Fibroblast of upper back skin (primary cell): ENCODE measurements around the gene FKBP14.

Source experiments
- DNase-seq: peaks from one replicate; pipeline ENCODE4 v3.0.0-alpha.2; 2013

The FKBP14 gene

GRCh38 chr7:30032310-30033125, 6.0 kb upstream of the FKBP14 start:
- DNase-seq, result peak; percentile 79

DNA sequence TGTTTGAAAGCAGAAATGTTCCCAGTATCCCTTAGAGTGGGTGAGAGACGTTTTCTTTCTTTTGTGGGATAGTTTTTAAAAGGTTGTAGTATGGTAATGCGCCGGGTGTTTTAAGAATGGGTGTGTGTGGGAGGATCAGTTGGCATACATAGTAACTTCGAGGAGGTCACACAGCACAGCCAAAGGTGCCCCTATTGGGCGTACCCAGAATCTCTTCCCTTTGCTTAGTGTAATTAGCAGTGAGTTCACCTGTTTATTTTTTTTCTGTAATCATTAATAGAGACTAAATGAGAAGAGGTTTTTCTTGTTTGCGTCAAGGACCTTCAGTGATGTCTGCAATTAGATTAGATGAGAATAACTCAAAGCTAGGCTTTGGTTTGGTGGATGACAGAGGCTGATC, 3.2 kb upstream of the FKBP14 start:
- DNase-seq, result no peak

DNA sequence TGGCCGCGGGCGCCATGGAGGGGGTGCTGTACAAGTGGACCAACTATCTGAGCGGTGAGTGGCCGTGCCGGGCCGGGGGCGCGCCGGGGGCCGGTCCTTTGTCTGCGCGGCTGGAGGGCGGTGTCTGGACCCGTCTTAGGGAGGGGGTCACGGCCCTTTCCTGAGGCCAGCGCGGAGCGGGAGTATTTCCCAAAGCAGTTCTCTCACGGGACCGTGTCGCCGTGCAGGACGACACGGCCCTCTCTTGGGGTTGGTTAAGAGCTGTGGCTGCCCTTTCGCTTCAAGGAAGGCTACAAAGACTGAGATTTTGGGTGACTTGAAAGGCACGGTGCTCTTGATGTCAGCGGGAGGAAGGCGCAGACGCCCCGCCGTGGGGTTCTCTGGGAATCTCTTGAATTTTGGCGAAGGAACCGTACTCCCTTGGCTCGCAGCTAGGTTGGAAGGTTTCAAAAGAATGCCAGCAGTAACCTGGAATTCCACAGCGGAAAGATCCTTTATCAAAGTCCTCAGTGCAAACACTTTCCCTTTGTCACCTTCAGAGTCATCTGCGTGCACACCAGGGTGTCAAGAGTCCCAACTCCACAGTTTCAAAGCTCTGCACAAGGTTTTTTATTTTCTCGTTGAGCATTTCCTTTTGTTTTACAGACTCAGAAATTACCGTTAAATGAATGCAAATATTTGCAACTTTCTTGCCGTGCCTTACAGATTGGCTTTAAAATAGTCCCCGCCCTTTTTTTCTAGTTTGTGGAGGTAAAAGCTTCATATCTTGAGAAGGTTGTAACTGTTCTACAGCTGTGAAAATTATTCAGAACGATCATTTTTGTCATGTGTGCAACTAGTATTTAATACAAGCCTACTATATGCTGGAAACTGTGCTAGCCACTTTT, 2.5 kb upstream of the FKBP14 start:
- peak; percentile 23 for DNase-seq

GRCh38 chr7:30028216-30028748, 1.8 kb upstream of the FKBP14 start, which contains the start of gene PLEKHA8:
Gene PLEKHA8, plus strand, starts transcription at chr7:30028412. Its CDS starts 351 bp downstream, at chr7:30028763.
- peak; percentile 83 for DNase-seq

GRCh38 chr7:30027740-30028215, 1.3 kb upstream of the FKBP14 start:
- no peak for DNase-seq

- peak; percentile 50 for DNase-seq
Observed at GRCh38 chr7:30027065-30027456, 559 bp upstream of the FKBP14 start.

- no peak for DNase-seq
Observed at GRCh38 chr7:30023524-30023923, 3.0 kb downstream of the FKBP14 start.

GRCh38 chr7:30022991-30023390, 3.5 kb downstream of the FKBP14 start:
- DNase-seq, result no peak

GRCh38 chr7:30020535-30020934, 6.0 kb downstream of the FKBP14 start:
- DNase-seq, result no peak

DNA sequence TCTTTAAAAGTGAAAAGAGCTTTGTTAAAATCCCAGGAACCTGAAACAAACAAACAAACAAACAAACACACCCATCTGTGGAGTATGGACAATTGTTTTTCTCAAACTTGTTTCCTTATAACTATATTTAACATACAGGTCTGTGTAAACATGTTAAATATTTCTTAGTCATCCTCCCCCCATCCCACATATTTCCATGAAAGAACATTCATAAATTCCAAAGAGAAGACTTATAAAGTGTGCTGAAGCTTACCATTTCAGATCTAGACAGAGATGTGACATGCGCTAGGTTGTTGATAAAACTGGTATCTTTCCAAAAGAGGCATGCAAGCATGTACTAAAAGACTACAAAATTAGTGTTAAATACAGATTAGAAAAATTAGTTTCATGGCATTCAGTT, 6.5 kb downstream of the FKBP14 start:
- DNase-seq, result peak; percentile 18

DNA sequence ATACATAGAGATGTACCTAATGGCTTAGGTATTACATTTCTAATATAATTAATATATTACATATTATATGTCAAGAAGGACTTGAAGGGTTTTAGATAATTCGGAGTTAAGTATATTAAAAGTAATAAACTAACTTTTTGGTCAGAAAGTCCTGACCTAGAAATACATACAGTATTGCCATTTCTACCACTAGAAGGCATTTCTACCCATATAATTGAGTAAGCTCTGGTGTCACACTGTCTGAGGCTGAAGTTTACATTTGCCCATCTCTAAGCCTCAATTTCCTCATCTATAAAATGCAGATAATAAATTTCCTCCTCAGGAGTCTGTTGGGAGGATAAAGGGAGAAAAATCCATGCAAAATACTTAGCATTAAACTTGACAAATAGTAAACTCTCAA, 7.1 kb downstream of the FKBP14 start:
- DNase-seq, result no peak

DNA sequence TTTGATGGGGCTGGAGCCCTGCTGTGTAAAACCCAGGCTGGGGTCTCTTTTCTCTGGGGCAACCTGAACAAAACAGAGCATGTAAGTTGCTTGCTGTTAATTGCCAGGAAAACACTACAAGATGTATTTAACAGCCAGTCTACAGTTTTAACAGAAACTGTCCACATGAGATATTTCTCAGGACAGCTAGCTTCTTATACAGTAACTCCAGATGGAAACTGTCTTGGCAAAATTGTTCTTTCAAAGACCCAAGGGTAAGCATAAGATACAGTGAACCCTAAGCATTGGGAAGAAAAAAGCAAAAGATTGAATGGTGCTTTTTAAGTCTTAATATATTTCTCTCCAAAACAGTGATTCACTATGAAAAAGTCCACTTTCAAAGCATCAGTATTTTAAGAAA, 8.1 kb downstream of the FKBP14 start:
- no peak for DNase-seq

GRCh38 chr7:30012757-30013156, 13.7 kb downstream of the FKBP14 start:
- no peak for DNase-seq

- DNase-seq, result no peak
Observed at GRCh38 chr7:30010021-30010420, 16.5 kb downstream of the FKBP14 start.

DNA sequence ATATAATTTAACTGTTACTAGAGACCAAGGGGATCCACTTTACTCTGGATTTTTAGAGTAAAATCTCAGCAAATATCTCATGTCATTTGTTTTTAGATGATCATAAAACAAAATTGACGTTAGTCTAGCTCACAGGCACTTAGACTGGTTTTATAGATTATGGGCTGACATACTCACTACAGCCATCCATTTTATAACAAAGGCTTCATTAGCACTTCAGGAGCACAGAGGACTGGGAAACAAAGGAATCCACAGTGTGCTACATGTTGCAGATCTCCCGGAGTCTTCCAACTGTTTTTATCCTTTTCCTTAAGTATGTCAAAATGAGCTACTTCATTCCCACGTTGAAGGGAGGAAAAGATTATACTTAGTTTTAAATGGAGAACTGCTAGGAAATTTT, 21.0 kb downstream of the FKBP14 start:
- no peak for DNase-seq

DNA sequence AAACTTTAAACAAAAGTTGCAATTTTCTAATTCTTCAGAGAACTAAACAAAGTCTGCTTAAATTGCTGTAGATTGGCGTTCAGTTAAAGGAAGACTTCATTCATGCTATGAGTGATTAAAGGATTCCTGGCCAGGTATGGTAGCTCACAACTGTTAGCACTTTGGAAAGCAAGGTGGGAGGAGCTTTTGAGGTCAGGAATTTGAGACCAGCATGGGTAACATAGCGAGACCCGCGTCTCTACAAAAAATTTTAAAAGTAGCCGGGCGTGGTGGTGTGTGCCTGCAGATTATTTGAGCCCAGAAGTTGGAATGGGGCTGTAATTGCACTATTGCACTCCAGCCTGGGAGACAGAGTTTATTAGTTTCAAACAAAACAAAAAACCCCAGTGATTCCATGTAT, 23.4 kb downstream of the FKBP14 start:
- DNase-seq, result no peak

- DNase-seq, result no peak
Observed at GRCh38 chr7:30001998-30002397, 24.5 kb downstream of the FKBP14 start.

DNA sequence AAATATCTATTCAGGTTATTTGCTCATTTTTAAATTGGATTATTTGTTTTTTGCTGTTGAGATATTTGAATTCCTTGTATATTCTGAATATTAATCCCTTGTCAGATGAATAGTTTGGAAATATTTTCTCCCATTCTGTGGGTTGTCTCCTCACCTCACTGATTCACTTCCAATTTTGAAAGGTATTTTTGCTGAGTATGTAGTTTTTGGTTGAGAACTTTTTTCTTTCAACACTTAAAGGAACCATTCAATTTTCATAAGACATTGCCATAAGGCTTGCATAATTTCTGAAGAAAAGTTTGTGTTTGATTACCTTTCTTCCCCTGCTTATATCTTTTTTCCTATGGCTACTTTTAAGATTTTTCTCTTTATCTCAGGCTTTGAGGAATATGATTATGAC, 28.0 kb downstream of the FKBP14 start:
- no peak for DNase-seq

- DNase-seq, result no peak
Observed at GRCh38 chr7:29996321-29996720, 30.2 kb downstream of the FKBP14 start.

DNA sequence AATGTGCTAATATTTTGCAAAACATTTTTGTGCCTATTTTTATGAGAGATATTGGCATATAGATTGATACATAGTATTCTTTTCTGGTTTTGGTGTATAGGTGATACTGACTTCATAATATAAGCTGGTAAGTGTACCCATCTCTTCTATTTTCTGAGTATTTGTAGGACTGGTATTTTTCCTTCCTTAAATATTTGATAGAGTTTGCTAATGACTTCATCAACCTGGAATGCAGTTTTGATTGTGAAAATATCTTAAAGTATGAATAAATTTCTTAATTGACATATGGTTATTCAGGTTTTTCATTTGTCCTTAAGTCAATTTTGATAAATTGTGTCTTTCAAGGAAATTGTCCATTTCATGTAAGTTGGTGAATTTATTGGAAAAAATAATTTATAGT, 30.9 kb downstream of the FKBP14 start:
- DNase-seq, result no peak

GRCh38 chr7:29993140-29993539, 33.4 kb downstream of the FKBP14 start:
- DNase-seq, result no peak

GRCh38 chr7:29991937-29992336, 34.6 kb downstream of the FKBP14 start:
- DNase-seq, result no peak

DNA sequence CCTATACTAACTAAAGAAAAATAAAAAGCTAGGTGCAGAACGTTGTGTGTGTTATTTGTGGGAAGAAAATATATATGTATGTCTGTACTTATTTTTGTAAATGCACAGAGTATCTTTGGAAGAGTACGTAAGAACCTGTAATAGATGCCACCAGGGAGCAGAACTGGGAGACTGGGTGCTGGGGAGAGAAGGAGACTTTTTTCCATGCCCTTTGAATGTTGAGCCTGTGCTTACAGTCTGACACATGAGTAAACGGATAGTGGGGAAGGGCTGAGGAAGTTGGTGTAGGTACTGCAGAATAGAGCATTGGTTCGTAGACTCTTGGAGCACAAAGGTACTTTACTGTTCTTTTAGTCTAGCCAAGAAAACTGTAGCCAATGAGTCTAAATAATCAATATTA, 35.6 kb downstream of the FKBP14 start:
- no peak for DNase-seq
